Naive thymus-derived CD4-positive, alpha-beta T cell (primary cell): Measurements from ENCODE around the gene ZBTB26. TPM values are rescaled to one million over a fixed set of nuclear protein-coding genes. Genes with fewer than 3 reads are reported as not detected.
"Not testable (repeated sequence)": the region's sequence is repeated elsewhere in the genome, so short reads cannot be mapped to it uniquely, and the experiment has no call there.

ENCODE experiments used
- ATAC-seq: fragments of 150-1000 bp; cut with Tn5 transposase; 2 replicates; pipeline ENCODE4 v1.10.0; 2021; ENCODE audit warnings: mild to moderate bottlenecking, moderate library complexity
- CTCF ChIA-PET: fragments of 350-600 bp; sonication (Branson Sonifier 250); formaldehyde crosslinking; loops from one replicate; lab custom pipeline; 2021; ENCODE audit warnings: antibody characterized with exemption; lab: Charles Lee
- POLR2A ChIA-PET: fragments of 350-600 bp; sonication (Branson Sonifier 250); formaldehyde crosslinking; loops from one replicate; lab custom pipeline; 2021; ENCODE audit warnings: antibody characterized with exemption, inconsistent platforms; lab: Charles Lee
- DNase-seq, 9 donors: peaks; one replicate each; pipeline versions ENCODE4 v3.0.0 to v3.0.0-alpha.2; 2020 to 2022; ENCODE audit warnings: mixed read lengths in 1 of 9
- H3K27ac ChIP-seq: one replicate; pipeline ENCODE4 v1.7.0; 2013; ENCODE audit warnings: mild to moderate bottlenecking, low read depth, low read length, moderate library complexity
- H3K27me3 ChIP-seq, 2 donors: one replicate each; pipeline ENCODE4 v1.7.0; 2013; ENCODE audit warnings: low read length in 2 of 2, mild to moderate bottlenecking in 2 of 2, moderate library complexity in 2 of 2; ENCODE audit not compliant: control insufficient read depth in 2 of 2, insufficient read depth in 2 of 2
- H3K36me3 ChIP-seq, 3 experiments: 1 replicate in 2 of 3; 2 replicates in 1 of 3; pipeline ENCODE4 v1.7.0; 2013; ENCODE audit warnings: low read length in 3 of 3, mild to moderate bottlenecking in 3 of 3, moderate library complexity in 1 of 3; ENCODE audit not compliant: insufficient read depth in 3 of 3, control insufficient read depth in 2 of 3
- H3K4me1 ChIP-seq, 2 donors: one replicate each; pipeline ENCODE4 v1.7.0; 2013; ENCODE audit warnings: low read length in 2 of 2, mild to moderate bottlenecking in 2 of 2, moderate library complexity in 1 of 2; ENCODE audit not compliant: control insufficient read depth in 2 of 2, insufficient read depth in 2 of 2
- H3K4me3 ChIP-seq: 2 replicates; pipeline ENCODE4 v1.7.0; 2013; ENCODE audit warnings: mild to moderate bottlenecking, low read length
- H3K9me3 ChIP-seq, 3 experiments: 1 replicate in 2 of 3; 2 replicates in 1 of 3; pipeline ENCODE4 v1.7.0; 2013; ENCODE audit warnings: low read length in 3 of 3; ENCODE audit not compliant: control insufficient read depth in 2 of 3
- H3K27ac Mint-ChIP-seq, 9 donors: one replicate each; pipeline ENCODE4 v1.8.0; 2020 to 2022; ENCODE audit warnings: mixed read lengths in 9 of 9, mild to moderate bottlenecking in 8 of 9, moderate library complexity in 5 of 9, inconsistent platforms in 2 of 9
- H3K27me3 Mint-ChIP-seq, 5 donors: one replicate each; pipeline ENCODE4 v1.8.0; 2021 to 2022; ENCODE audit warnings: mixed read lengths in 5 of 5, mild to moderate bottlenecking in 1 of 5
- H3K36me3 Mint-ChIP-seq, 5 donors: one replicate each; pipeline ENCODE4 v1.8.0; 2020 to 2022; ENCODE audit warnings: mixed read lengths in 5 of 5, mild to moderate bottlenecking in 3 of 5, inconsistent platforms in 1 of 5
- H3K4me1 Mint-ChIP-seq, 7 donors: one replicate each; pipeline ENCODE4 v1.8.0; 2020 to 2022; ENCODE audit warnings: mixed read lengths in 7 of 7, mild to moderate bottlenecking in 3 of 7, inconsistent platforms in 1 of 7
- H3K4me3 Mint-ChIP-seq, 10 donors: one replicate each; pipeline ENCODE4 v1.8.0; 2020 to 2022; ENCODE audit warnings: mild to moderate bottlenecking in 10 of 10, mixed read lengths in 10 of 10, moderate library complexity in 6 of 10, inconsistent platforms in 2 of 10
- H3K9me3 Mint-ChIP-seq, 11 donors: one replicate each; pipeline ENCODE4 v1.8.0; 2020 to 2022; ENCODE audit warnings: mixed read lengths in 11 of 11, mild to moderate bottlenecking in 4 of 11, inconsistent platforms in 1 of 11, moderate library complexity in 1 of 11
- intact Hi-C, 2 donors: fragments of 100-400 bp; cut with micrococcal nuclease; formaldehyde crosslinking; loops; one replicate each; pipeline ENCODE4 v1.15.1; 2023
- polyA plus RNA-seq, 2 donors: library from polyadenylated mRNA; unstranded; fragments of 300-500 nt; fragmentation: Illumina TruSeq; gene quantifications; one replicate each; pipeline ENCODE4 v1.2.3, GENCODE V29; 2021
- total RNA-seq, 6 experiments: library from RNA in 5 of 6; stranded (reverse) in 5 of 6; gene quantifications; 1 replicate in 5 of 6; 2 replicates in 1 of 6; pipeline ENCODE4 v1.2.3 and lab custom pipeline; 2021 to 2026

ZBTB26 gene
- total and polyA plus RNA-seq, 7 experiments from 2014 or later = 1.1 to 11.0 (median 7.7) TPM

DNA sequence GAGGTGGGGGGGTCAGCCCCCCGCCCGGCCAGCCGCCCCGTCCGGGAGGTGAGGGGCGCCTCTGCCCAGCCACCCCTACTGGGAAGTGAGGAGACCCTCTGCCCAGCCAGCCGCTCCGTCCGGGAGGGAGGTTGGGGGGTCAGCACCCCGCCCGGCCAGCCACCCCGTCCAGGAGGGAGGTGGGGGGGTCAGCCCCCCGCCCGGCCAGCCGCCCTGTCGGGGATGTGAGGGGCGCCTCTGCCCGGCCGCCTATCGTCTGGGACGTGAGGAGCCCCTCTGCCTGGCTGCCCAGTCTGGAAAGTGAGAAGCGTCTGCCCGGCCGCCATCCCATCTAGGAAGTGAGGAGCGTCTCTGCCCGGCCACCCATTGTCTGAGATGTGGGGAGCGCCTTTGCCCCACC, 64.0 kb downstream of the ZBTB26 start:
- peaks cover 0 to 31% (median 4%) of the 10 kb centered on the region in 3 experiments for H3K36me3 ChIP-seq
- H3K4me1 Mint-ChIP-seq, H3K27ac ChIP-seq, POLR2A ChIA-PET, H3K9me3 ChIP-seq, H3K4me3 Mint-ChIP-seq, DNase-seq, intact Hi-C loops, H3K4me1 ChIP-seq, H3K27ac Mint-ChIP-seq, ATAC-seq, H3K4me3 ChIP-seq, H3K27me3 Mint-ChIP-seq, H3K27me3 ChIP-seq, H3K9me3 Mint-ChIP-seq, CTCF ChIA-PET: not testable (repeated sequence)
- peaks cover 0 to 62% (median 33%) of the 10 kb centered on the region in 5 donors for H3K36me3 Mint-ChIP-seq

DNA sequence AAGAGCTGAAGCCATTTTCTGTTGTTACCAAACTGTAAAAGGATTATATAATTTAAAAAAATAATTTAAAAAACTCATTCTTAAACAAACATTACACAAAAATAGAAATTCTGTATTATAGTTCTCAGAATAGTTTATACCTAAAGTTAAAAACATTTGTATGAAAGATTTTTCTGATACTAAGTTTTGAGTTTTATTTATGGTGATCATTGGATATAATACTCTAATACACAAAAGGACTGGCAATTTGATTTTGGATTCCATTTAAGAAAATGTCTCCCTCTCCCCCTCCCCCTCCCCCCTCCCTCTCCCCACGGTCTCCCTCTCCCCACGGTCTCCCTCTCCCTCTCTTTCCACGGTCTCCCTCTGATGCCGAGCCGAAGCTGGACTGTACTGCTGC, 65.2 kb downstream of the ZBTB26 start:
- Histone ChIP-seq H3K4me1 (no peaks in the 10 kb centered on the region), H3K9me3 (no peaks in the 10 kb centered on the region), H3K27me3 (no peaks in the 10 kb centered on the region), H3K27ac (no peak overlapping the region), H3K36me3 (peaks cover 0 to 20% (median 0%) of the 10 kb centered on the region in 3 experiments), H3K4me3 (no peak overlapping the region)
- H3K27ac Mint-ChIP-seq = peak overlapping the region in 2 of 9 donors; percentile 48 to 52
- DNase-seq (no peak), ATAC-seq (no peak)
- ChIA-PET POLR2A (no interaction called here), CTCF (no interaction called here)
- H3K36me3 Mint-ChIP-seq = peaks cover 0 to 54% (median 23%) of the 10 kb centered on the region in 5 donors
- peaks cover 0 to 1% (median 0%) of the 10 kb centered on the region in 11 donors for H3K9me3 Mint-ChIP-seq
- peaks cover 0 to 2% (median 0%) of the 10 kb centered on the region in 7 donors for H3K4me1 Mint-ChIP-seq
- H3K4me3 Mint-ChIP-seq = no peak overlapping the region
- intact Hi-C loops = no loop called here
- H3K27me3 Mint-ChIP-seq = no peaks in the 10 kb centered on the region

Other genes with a start within 250 kb of the ZBTB26 start
- gene OR1L4, start 207.5 kb downstream of the ZBTB26 start, total RNA-seq = not detected
- not detected for gene OR1L4, start 207.5 kb downstream of the ZBTB26 start, polyA plus RNA-seq
- gene OR1L6, start 189.2 kb downstream of the ZBTB26 start, total RNA-seq = not detected
- gene OR1L6, start 189.2 kb downstream of the ZBTB26 start, polyA plus RNA-seq = not detected
- gene OR5C1, start 142.6 kb downstream of the ZBTB26 start, total RNA-seq = not detected
- not detected for gene OR5C1, start 142.6 kb downstream of the ZBTB26 start, polyA plus RNA-seq
- gene OR1K1, start 131.4 kb downstream of the ZBTB26 start, total RNA-seq = not detected
- gene OR1K1, start 131.4 kb downstream of the ZBTB26 start, polyA plus RNA-seq = not detected
- gene PDCL, start 102.9 kb downstream of the ZBTB26 start, total RNA-seq = 10 to 100 TPM; 13.6 to 25.8 (median 18.1) TPM
- 10 to 100 TPM in 1 of 2 donors, 1 to 10 TPM in 1; 8.8 to 10.5 TPM for gene PDCL, start 102.9 kb downstream of the ZBTB26 start, polyA plus RNA-seq
- gene RC3H2, start 26.2 kb downstream of the ZBTB26 start, total RNA-seq = 10 to 100 TPM; 52.3 to 66.4 (median 57.0) TPM
- gene RC3H2, start 26.2 kb downstream of the ZBTB26 start, polyA plus RNA-seq = 10 to 100 TPM; 18.7 to 25.3 TPM
- gene ZBTB6, start 18.2 kb downstream of the ZBTB26 start, total RNA-seq = 10 to 100 TPM in 3 of 5 experiments, 1 to 10 TPM in 2; 3.7 to 17.8 (median 14.4) TPM
- 1 to 10 TPM; 2.0 to 2.8 TPM for gene ZBTB6, start 18.2 kb downstream of the ZBTB26 start, polyA plus RNA-seq
- gene RABGAP1, start 9.5 kb upstream of the ZBTB26 start, total RNA-seq = 10 to 100 TPM; 33.8 to 45.7 (median 45.0) TPM
- gene RABGAP1, start 9.5 kb upstream of the ZBTB26 start, polyA plus RNA-seq = 10 to 100 TPM; 25.5 to 28.5 TPM
- 1 to 10 TPM in 4 of 5 experiments, not detected in 1; 1.1 to 2.4 (median 1.8) TPM for gene GPR21, start 102.2 kb upstream of the ZBTB26 start, total RNA-seq
- not detected for gene GPR21, start 102.2 kb upstream of the ZBTB26 start, polyA plus RNA-seq